Muscle layer of duodenum (tissue), 2 donors: ENCODE data around the gene CGNL1.

ENCODE experiments used
- H3K27ac ChIP-seq: one replicate; pipeline ENCODE4 v1.7.0; 2013; ENCODE audit warnings: mild to moderate bottlenecking, low read length
- H3K27me3 ChIP-seq: one replicate; pipeline ENCODE4 v1.7.0; 2013; ENCODE audit warnings: low read depth, mild to moderate bottlenecking, control low read depth, low read length
- H3K36me3 ChIP-seq, 2 donors: one replicate each; pipeline ENCODE4 v1.7.0; 2013; ENCODE audit warnings: low read length in 2 of 2, control low read depth in 1 of 2, mild to moderate bottlenecking in 1 of 2; ENCODE audit not compliant: insufficient read depth in 2 of 2, control insufficient read depth in 1 of 2
- H3K4me1 ChIP-seq, 2 donors: one replicate each; pipeline ENCODE4 v1.7.0; 2013; ENCODE audit warnings: low read length in 2 of 2, mild to moderate bottlenecking in 2 of 2, control low read depth in 1 of 2, moderate library complexity in 1 of 2; ENCODE audit not compliant: insufficient read depth in 2 of 2, control insufficient read depth in 1 of 2
- H3K4me3 ChIP-seq, 2 donors: one replicate each; pipeline ENCODE4 v1.7.0; 2013; ENCODE audit warnings: low read length in 2 of 2, low read depth in 1 of 2, mild to moderate bottlenecking in 1 of 2
- H3K9me3 ChIP-seq, 2 donors: one replicate each; pipeline ENCODE4 v1.7.0; 2013; ENCODE audit warnings: low read length in 2 of 2, control low read depth in 1 of 2, mild to moderate bottlenecking in 1 of 2; ENCODE audit not compliant: control insufficient read depth in 1 of 2
- donor health status: healthy.

CGNL1 gene

GRCh38 chr15:57375827-57376695, at the start of gene CGNL1:
Gene CGNL1, plus strand, starts transcription at chr15:57376505. Its CDS starts 61,495 bp downstream, at chr15:57438000.
- H3K27me3 ChIP-seq: no peaks in the 10 kb centered on the region
- no peaks in the 10 kb centered on the region for H3K36me3 ChIP-seq
- H3K9me3 ChIP-seq: no peaks in the 10 kb centered on the region
- peak within 1 kb of the TSS; percentile 61 to 70 for H3K4me3 ChIP-seq
- H3K4me1 ChIP-seq: no peaks in the 10 kb centered on the region
- no peak within 1 kb of the TSS for H3K27ac ChIP-seq

GRCh38 chr15:57327985-57328471, 48.3 kb upstream of the CGNL1 start:
- no peaks in the 10 kb centered on the region for H3K9me3 ChIP-seq
- no peak overlapping the region for H3K4me3 ChIP-seq

GRCh38 chr15:57328479-57328878, 47.8 kb upstream of the CGNL1 start:
- Histone ChIP-seq H3K27ac (no peak overlapping the region), H3K4me1 (no peaks in the 10 kb centered on the region)

More at GRCh38 chr15:57327985-57328471, 48.3 kb upstream of the CGNL1 start:
- H3K27ac ChIP-seq: no peak overlapping the region
- H3K36me3 ChIP-seq: no peaks in the 10 kb centered on the region
- no peaks in the 10 kb centered on the region for H3K4me1 ChIP-seq
- no peaks in the 10 kb centered on the region for H3K27me3 ChIP-seq

GRCh38 chr15:57328897-57329296, 47.4 kb upstream of the CGNL1 start:
- Histone ChIP-seq H3K27me3 (no peaks in the 10 kb centered on the region), H3K27ac (no peak overlapping the region), H3K36me3 (no peaks in the 10 kb centered on the region), H3K4me1 (no peaks in the 10 kb centered on the region), H3K4me3 (no peak overlapping the region), H3K9me3 (no peaks in the 10 kb centered on the region)

More at GRCh38 chr15:57328479-57328878, 47.8 kb upstream of the CGNL1 start:
- Histone ChIP-seq H3K4me3 (no peak overlapping the region), H3K9me3 (no peaks in the 10 kb centered on the region), H3K27me3 (no peaks in the 10 kb centered on the region), H3K36me3 (no peaks in the 10 kb centered on the region)

GRCh38 chr15:57329582-57330367, 46.5 kb upstream of the CGNL1 start:
- Histone ChIP-seq H3K27me3 (no peaks in the 10 kb centered on the region), H3K9me3 (no peaks in the 10 kb centered on the region), H3K4me3 (no peak overlapping the region), H3K27ac (no peak overlapping the region), H3K36me3 (no peaks in the 10 kb centered on the region), H3K4me1 (no peaks in the 10 kb centered on the region)

- H3K4me3 ChIP-seq: no peak overlapping the region
- no peaks in the 10 kb centered on the region for H3K9me3 ChIP-seq
- no peaks in the 10 kb centered on the region for H3K27me3 ChIP-seq
- H3K36me3 ChIP-seq: no peaks in the 10 kb centered on the region
- H3K27ac ChIP-seq: no peak overlapping the region
- no peaks in the 10 kb centered on the region for H3K4me1 ChIP-seq
Measured at GRCh38 chr15:57330619-57331340, 45.5 kb upstream of the CGNL1 start.

GRCh38 chr15:57332326-57332725, 44.0 kb upstream of the CGNL1 start:
- Histone ChIP-seq H3K4me1 (no peaks in the 10 kb centered on the region), H3K36me3 (no peaks in the 10 kb centered on the region), H3K4me3 (no peak overlapping the region), H3K27me3 (no peaks in the 10 kb centered on the region), H3K27ac (no peak overlapping the region), H3K9me3 (no peaks in the 10 kb centered on the region)

GRCh38 chr15:57333487-57333886, 42.8 kb upstream of the CGNL1 start:
- H3K9me3 ChIP-seq: no peaks in the 10 kb centered on the region
- H3K36me3 ChIP-seq: no peaks in the 10 kb centered on the region
- H3K27me3 ChIP-seq: no peaks in the 10 kb centered on the region
- H3K4me1 ChIP-seq: no peaks in the 10 kb centered on the region
- no peak overlapping the region for H3K4me3 ChIP-seq
- H3K27ac ChIP-seq: no peak overlapping the region

GRCh38 chr15:57334257-57334656, 42.0 kb upstream of the CGNL1 start:
- Histone ChIP-seq H3K27ac (no peak overlapping the region), H3K9me3 (no peaks in the 10 kb centered on the region), H3K4me1 (no peaks in the 10 kb centered on the region), H3K4me3 (no peak overlapping the region), H3K27me3 (no peaks in the 10 kb centered on the region), H3K36me3 (no peaks in the 10 kb centered on the region)

- Histone ChIP-seq H3K4me3 (no peak overlapping the region), H3K9me3 (no peaks in the 10 kb centered on the region), H3K36me3 (no peaks in the 10 kb centered on the region), H3K4me1 (no peaks in the 10 kb centered on the region), H3K27me3 (no peaks in the 10 kb centered on the region), H3K27ac (no peak overlapping the region)
Measured at GRCh38 chr15:57335293-57335715, 41.0 kb upstream of the CGNL1 start.

GRCh38 chr15:57335719-57336118, 40.6 kb upstream of the CGNL1 start:
- Histone ChIP-seq H3K9me3 (no peaks in the 10 kb centered on the region), H3K27me3 (no peaks in the 10 kb centered on the region), H3K4me3 (no peak overlapping the region), H3K36me3 (no peaks in the 10 kb centered on the region), H3K27ac (no peak overlapping the region), H3K4me1 (no peaks in the 10 kb centered on the region)
